ENCODE measurements around the gene CCL15.
"Not testable (repeated sequence)": the region's sequence is repeated elsewhere in the genome, so short reads cannot be mapped to it uniquely, and the experiment has no call there.

CCL15 gene

GRCh38 chr17:36004594-36005108 is 3.3 kb upstream of the CCL15 start:
- Mint-ChIP-seq H3K4me1 (ENCODE audit: low read depth) (peaks cover 8% of the 10 kb centered on the region), H3K27me3 (no peaks in the 10 kb centered on the region), H3K27ac (no peak overlapping the region), H3K4me3 (no peak overlapping the region), H3K9me3 (ENCODE audit: low read depth) (no peaks in the 10 kb centered on the region), H3K36me3 (no peaks in the 10 kb centered on the region)

- no peaks in the 10 kb centered on the region for H3K36me3 Mint-ChIP-seq
- H3K27ac Mint-ChIP-seq, result no peak overlapping the region
- H3K9me3 Mint-ChIP-seq (ENCODE audit: low read depth), result no peaks in the 10 kb centered on the region
- peaks cover 8% of the 10 kb centered on the region for H3K4me1 Mint-ChIP-seq (ENCODE audit: low read depth)
- H3K27me3 Mint-ChIP-seq, result no peaks in the 10 kb centered on the region
- no peak overlapping the region for H3K4me3 Mint-ChIP-seq
Observed at GRCh38 chr17:36002631-36003030, 1.3 kb upstream of the CCL15 start.

DNA sequence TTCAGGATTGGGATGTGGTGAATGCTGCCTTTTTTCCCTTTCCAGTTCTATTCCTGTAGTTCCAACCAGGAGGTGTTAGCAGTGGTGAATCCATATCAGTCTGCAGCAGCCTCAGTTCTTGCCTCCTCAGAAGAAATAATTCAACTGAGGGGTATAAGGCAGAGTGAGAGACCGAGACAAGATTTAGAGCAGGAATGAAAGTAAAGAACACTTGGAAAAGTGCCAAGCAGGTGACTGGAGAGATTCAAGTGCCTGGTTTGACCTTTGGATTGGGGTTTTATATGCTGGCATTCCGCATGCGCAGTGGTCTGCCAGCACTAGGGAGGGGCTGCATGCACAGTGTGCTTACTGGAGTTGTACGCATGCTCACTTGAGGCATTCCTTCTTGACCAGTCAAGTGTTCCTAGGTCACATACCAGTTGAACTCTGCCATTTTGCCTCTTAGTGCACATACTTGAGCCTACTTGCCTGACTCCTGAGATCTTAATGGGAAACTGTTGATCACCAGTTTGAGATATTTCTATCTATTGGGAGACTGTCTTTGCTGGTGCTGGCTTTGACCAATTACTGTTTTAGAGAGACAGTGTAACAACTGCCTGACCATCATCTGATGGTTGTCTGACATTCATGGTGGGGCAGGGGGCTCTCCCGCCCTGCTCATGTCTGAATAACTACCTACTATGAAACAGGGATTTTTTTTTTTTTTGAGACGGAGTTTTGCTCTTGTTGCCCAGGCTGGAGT is 680 bp upstream of the CCL15 start:
- Mint-ChIP-seq H3K4me3 (no peak overlapping the region), H3K36me3 (no peaks in the 10 kb centered on the region), H3K27ac (no peak overlapping the region), H3K4me1 (ENCODE audit: low read depth) (peaks cover 8% of the 10 kb centered on the region), H3K27me3 (no peaks in the 10 kb centered on the region), H3K9me3 (ENCODE audit: low read depth) (no peaks in the 10 kb centered on the region)

DNA sequence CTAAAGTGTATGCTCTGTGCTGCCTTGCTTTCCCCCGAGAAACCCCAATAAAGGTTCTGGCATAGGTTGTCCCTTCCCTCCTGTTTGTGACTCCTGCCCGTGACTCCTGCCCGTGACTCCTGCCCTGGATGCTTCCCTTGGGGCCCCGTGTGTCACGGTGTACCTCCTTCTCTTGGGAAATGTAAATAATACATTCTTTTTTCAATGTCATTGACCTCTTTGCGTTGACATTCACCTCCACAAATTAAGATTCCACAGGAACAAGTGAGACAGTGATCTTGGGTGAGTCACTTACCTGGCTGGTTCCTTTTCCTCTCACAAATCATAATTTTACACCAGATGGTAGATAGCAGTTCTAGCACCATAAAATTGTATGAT is 632 bp downstream of the CCL15 start:
- H3K4me3 Mint-ChIP-seq, result no peak overlapping the region
- H3K36me3 Mint-ChIP-seq, result no peaks in the 10 kb centered on the region
- H3K27ac Mint-ChIP-seq, result no peak overlapping the region
- no peaks in the 10 kb centered on the region for H3K27me3 Mint-ChIP-seq
- no peaks in the 10 kb centered on the region for H3K9me3 Mint-ChIP-seq (ENCODE audit: low read depth)
- peaks cover 8% of the 10 kb centered on the region for H3K4me1 Mint-ChIP-seq (ENCODE audit: low read depth)

- Mint-ChIP-seq H3K4me1 (ENCODE audit: low read depth) (no peaks in the 10 kb centered on the region), H3K4me3 (no peak overlapping the region), H3K9me3 (ENCODE audit: low read depth) (no peaks in the 10 kb centered on the region), H3K36me3 (no peaks in the 10 kb centered on the region), H3K27ac (no peak overlapping the region), H3K27me3 (no peaks in the 10 kb centered on the region)
Observed at GRCh38 chr17:35998756-35999155, 2.6 kb downstream of the CCL15 start.

GRCh38 chr17:35998018-35998545 is 3.3 kb downstream of the CCL15 start:
- Mint-ChIP-seq H3K4me3 (no peak overlapping the region), H3K36me3 (no peaks in the 10 kb centered on the region), H3K4me1 (ENCODE audit: low read depth) (no peaks in the 10 kb centered on the region), H3K9me3 (ENCODE audit: low read depth) (no peaks in the 10 kb centered on the region), H3K27ac (no peak overlapping the region), H3K27me3 (no peaks in the 10 kb centered on the region)

- not testable (repeated sequence) for H3K27ac Mint-ChIP-seq; H3K4me1 Mint-ChIP-seq (ENCODE audit: low read depth); H3K27me3 Mint-ChIP-seq; H3K4me3 Mint-ChIP-seq; H3K9me3 Mint-ChIP-seq (ENCODE audit: low read depth); H3K36me3 Mint-ChIP-seq
Observed at GRCh38 chr17:35995346-35995745, 6.0 kb downstream of the CCL15 start.

- H3K27ac Mint-ChIP-seq, result no peak overlapping the region
- no peak overlapping the region for H3K4me3 Mint-ChIP-seq
- H3K9me3 Mint-ChIP-seq (ENCODE audit: low read depth), result peaks cover 5% of the 10 kb centered on the region
- H3K36me3 Mint-ChIP-seq, result peaks cover 4% of the 10 kb centered on the region
- no peaks in the 10 kb centered on the region for H3K4me1 Mint-ChIP-seq (ENCODE audit: low read depth)
- H3K27me3 Mint-ChIP-seq, result peaks cover 3% of the 10 kb centered on the region
Observed at GRCh38 chr17:35991075-35991474, 10.3 kb downstream of the CCL15 start.

GRCh38 chr17:35988164-35988563 is 13.2 kb downstream of the CCL15 start:
- no peaks in the 10 kb centered on the region for H3K4me1 Mint-ChIP-seq (ENCODE audit: low read depth)
- peaks cover 3% of the 10 kb centered on the region for H3K27me3 Mint-ChIP-seq
- peaks cover 5% of the 10 kb centered on the region for H3K9me3 Mint-ChIP-seq (ENCODE audit: low read depth)
- H3K27ac Mint-ChIP-seq, result no peak overlapping the region
- peaks cover 4% of the 10 kb centered on the region for H3K36me3 Mint-ChIP-seq
- H3K4me3 Mint-ChIP-seq, result no peak overlapping the region

GRCh38 chr17:35986643-35987042 is 14.7 kb downstream of the CCL15 start, which contains the start of gene CCL14:
CCL14 (minus strand) TSS chr17:35986729; CDS start chr17:35986649, 80 bp downstream.
- Mint-ChIP-seq H3K36me3 (peaks cover 4% of the 10 kb centered on the region), H3K4me1 (ENCODE audit: low read depth) (no peaks in the 10 kb centered on the region), H3K27me3 (no peaks in the 10 kb centered on the region), H3K27ac (no peak within 1 kb of the TSS), H3K9me3 (ENCODE audit: low read depth) (peaks cover 5% of the 10 kb centered on the region), H3K4me3 (no peak within 1 kb of the TSS)

- Mint-ChIP-seq H3K27ac (no peak overlapping the region), H3K36me3 (peaks cover 7% of the 10 kb centered on the region), H3K4me3 (no peak overlapping the region), H3K4me1 (ENCODE audit: low read depth) (no peaks in the 10 kb centered on the region), H3K27me3 (peaks cover 2% of the 10 kb centered on the region), H3K9me3 (ENCODE audit: low read depth) (peaks cover 5% of the 10 kb centered on the region)
Observed at GRCh38 chr17:35984140-35984539, 17.2 kb downstream of the CCL15 start.

GRCh38 chr17:35982409-35983191 is 18.8 kb downstream of the CCL15 start:
- Mint-ChIP-seq H3K9me3 (ENCODE audit: low read depth) (no peaks in the 10 kb centered on the region), H3K4me3 (no peak overlapping the region), H3K4me1 (ENCODE audit: low read depth) (no peaks in the 10 kb centered on the region), H3K36me3 (peaks cover 3% of the 10 kb centered on the region), H3K27me3 (peaks cover 7% of the 10 kb centered on the region), H3K27ac (no peak overlapping the region)

- Mint-ChIP-seq H3K27ac (no peak overlapping the region), H3K9me3 (ENCODE audit: low read depth) (no peaks in the 10 kb centered on the region), H3K4me3 (no peak overlapping the region), H3K36me3 (peaks cover 3% of the 10 kb centered on the region), H3K27me3 (peaks cover 7% of the 10 kb centered on the region), H3K4me1 (ENCODE audit: low read depth) (no peaks in the 10 kb centered on the region)
Observed at GRCh38 chr17:35981908-35982330, 19.4 kb downstream of the CCL15 start.

GRCh38 chr17:35981246-35981645 is 20.1 kb downstream of the CCL15 start, which contains the start of gene CCL16:
CCL16 (minus strand) TSS chr17:35981497; CDS start chr17:35981420, 77 bp downstream.
- peaks cover 3% of the 10 kb centered on the region for H3K36me3 Mint-ChIP-seq
- H3K27me3 Mint-ChIP-seq, result peaks cover 11% of the 10 kb centered on the region
- H3K4me3 Mint-ChIP-seq, result no peak within 1 kb of the TSS
- no peaks in the 10 kb centered on the region for H3K9me3 Mint-ChIP-seq (ENCODE audit: low read depth)
- H3K4me1 Mint-ChIP-seq (ENCODE audit: low read depth), result no peaks in the 10 kb centered on the region
- H3K27ac Mint-ChIP-seq, result no peak within 1 kb of the TSS

GRCh38 chr17:35978346-35978745 is 23.0 kb downstream of the CCL15 start:
- H3K4me1 Mint-ChIP-seq (ENCODE audit: low read depth), result no peaks in the 10 kb centered on the region
- peaks cover 11% of the 10 kb centered on the region for H3K27me3 Mint-ChIP-seq
- H3K9me3 Mint-ChIP-seq (ENCODE audit: low read depth), result no peaks in the 10 kb centered on the region
- H3K27ac Mint-ChIP-seq, result no peak overlapping the region
- H3K4me3 Mint-ChIP-seq, result no peak overlapping the region
- peaks cover 3% of the 10 kb centered on the region for H3K36me3 Mint-ChIP-seq
